GM19452 (cell line): Measurements from ENCODE around the gene GUK1.
"Not testable (repeated sequence)": the region's sequence is repeated elsewhere in the genome, so short reads cannot be mapped to it uniquely, and the experiment has no call there.

Experiments
- ATAC-seq: cut with Tn5 transposase; IDR thresholded peaks from one replicate; pipeline ENCODE4 v1.9.1; 2021; ENCODE audit not compliant: unreplicated experiment

The GUK1 gene

DNA sequence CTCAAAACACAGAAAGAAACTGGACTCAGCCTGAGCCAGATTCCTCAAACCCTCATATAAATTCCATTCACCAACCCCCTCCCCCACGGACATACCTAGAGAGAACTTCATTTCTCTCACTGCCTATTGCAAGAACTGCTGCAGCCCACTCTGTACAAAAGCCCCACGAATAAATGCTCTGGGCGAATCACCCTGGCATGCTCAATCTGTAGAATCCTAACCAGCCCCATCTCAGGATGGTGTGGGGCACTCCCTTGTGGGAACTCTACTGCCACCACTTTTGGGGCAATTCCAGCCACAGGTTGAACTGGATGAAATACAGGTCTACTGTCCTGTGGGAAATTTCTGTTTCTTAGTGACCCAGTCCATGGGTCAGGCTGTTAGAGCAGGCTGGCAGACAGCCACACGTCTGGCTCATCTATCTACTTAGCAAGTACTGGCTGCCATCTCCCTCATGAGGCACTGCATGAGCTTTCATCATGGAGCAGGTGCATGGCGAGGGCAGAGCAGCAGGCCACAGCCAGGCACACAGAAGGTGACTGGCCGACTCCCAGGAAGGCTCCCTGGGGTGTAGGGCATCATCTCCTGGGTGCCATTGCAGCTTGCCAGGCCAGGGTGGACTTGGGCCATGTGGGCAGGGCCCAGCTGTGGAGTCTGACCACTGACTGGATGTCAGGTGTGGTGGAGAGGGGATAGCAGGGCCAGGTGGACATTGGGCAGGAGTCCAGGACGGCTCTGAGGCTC, 35.4 kb upstream of the GUK1 start:
- no peak for ATAC-seq

DNA sequence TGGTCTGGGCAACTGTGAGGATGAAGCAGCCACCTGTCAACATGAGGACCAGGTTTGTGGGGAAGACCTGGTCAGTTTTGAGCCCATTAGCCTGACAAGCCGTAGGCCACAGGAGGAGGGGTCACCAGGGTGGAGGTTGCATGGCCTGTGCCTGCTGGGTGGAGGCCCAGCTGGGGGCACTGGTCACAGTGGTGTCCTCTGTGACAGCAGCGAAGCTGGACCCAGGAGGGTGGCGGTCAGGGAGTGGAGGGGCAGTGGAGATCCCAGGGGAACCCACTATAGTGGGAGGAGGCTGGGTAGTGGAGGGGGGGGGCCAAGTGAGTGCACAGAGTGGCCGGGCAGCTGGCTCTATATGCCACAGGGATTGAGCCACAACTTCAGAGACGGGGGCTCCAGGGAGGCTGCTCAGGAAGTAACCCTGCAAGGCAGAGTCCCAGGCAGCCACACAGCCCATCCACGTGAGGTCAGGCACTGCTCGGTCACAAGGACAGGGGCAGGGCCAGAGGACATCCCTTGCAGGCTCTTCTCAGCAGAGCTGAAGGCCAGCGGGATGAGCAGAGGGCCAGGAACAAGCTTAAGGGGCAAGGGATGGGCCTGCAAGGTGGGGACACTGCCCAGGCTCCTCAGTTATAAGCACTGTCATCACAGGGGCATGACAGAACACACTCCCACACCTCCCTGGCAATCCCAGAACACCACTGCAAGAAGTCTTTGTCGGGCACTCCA, 34.6 kb upstream of the GUK1 start:
- no peak for ATAC-seq

DNA sequence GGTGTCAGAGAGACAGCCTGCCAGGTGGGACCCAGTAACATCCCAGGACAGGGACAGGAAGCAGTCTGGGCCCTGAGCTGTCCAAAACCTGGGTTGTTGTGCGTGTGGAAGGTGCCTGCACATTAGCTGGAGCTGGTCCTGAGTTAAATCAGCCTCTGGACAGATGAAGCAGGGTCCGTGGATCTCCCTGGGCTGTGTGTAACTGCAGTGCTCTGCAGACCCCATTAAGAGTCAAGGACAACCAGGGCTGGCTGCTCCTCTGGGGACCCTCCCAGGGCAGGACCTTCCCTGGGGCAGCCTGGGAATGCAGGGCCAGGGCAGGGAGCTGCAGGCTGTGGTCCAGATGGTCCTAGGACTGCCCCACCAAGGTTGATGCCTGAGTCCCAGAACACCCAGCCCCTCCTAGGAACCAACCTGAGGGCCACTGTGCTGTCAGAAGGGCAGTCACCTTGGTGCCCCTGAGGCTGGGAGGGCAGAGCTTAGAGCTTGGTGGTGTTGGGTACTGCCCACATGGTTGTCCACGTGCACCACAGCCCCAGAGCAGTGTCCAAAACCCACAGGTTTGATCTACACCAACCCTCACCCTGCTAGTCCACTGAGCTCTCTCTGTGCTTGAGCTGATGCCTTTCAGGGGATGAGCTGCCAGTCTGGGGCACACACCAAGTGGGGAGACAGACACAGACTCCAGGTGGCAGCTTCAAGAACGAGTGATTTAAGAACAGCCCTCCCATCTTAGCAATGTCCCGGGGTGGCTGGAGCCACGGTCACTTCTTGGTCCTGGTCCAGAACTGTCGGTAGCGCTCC, 33.9 kb upstream of the GUK1 start:
- no peak for ATAC-seq

- ATAC-seq: no peak
Observed at GRCh38 chr1:228106800-228107054, 33.4 kb upstream of the GUK1 start.

- ATAC-seq: no peak
Observed at GRCh38 chr1:228107636-228108035, 32.4 kb upstream of the GUK1 start.

GRCh38 chr1:228108055-228108690, 31.9 kb upstream of the GUK1 start:
- no peak for ATAC-seq

- ATAC-seq: no peak
Observed at GRCh38 chr1:228108742-228109072, 31.4 kb upstream of the GUK1 start.

DNA sequence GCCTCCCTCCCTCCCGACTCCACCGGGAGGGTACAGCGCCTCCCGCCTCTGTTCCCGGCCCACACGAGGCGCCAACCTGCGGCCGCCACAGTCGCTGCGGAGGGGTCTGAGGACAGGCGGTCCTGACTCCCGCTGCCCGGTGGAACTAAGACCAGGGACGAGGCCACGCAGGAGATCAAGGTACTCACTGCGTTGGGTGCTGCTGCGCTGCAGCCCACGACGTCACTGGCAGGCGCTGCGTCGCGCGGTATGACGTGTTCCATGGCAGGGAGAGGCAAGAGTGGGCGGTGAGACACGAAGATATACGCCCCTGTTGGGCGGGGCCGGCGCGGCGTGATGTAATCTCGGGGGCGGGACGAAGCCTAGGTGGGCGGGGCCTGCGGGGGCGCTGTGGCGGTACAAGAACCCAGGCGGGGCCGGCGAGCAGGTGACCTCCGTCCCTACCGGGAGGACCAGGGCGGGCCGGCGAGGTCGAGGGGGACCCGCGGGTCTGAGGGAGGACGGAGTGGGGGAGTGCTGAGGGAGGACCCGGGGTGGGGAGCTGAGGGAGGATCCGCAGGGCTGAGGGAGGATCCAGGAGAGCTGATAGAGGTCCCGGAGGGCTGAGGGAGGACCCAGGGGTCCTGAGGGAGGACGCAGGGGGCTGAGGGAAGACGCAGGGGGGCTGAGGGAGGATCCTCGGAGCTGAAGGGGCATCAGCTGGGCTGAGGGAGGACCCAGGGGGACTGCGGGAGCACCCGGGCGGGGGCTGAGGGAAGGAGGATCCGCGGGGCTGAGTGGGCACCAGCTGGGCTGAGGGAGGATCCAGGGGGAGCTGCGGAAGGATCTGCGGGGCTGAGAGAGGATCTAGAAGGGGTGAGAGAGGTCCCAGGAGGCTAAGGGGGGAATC, 30.8 kb upstream of the GUK1 start, which contains the start of gene MRPL55:
Gene MRPL55 (minus strand): TSS at position 227 of the 889 bp plus-strand sequence. CDS start 1,039 bp downstream, outside the sequence.
- ATAC-seq: peak; percentile 91

DNA sequence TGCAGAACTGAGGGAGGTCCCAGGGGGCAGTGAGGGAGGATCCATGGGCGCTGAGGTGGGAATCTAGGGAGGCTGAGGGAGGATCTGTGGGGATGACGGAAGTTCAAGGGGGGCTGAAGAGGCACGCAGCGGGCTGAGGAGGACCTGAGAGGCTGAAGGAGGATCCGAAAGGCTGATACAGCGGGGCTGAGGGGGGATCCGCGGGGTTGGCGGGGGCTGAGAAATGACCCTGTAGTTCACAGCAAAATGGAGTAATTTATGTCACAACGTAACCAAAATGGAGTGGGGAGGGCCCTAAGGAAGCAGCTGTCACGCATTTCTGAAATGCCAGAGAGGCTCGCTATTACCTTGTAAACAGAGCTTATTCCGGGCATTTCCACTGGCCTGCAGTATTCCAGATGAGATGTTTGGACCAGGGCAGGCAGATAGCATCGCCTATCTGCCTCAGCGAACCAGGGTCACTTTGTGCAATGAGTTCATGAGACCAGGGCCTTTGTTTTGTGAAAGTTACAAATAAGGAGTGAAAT, 30.1 kb upstream of the GUK1 start:
- ATAC-seq: no peak

- no peak for ATAC-seq
Observed at GRCh38 chr1:228110556-228110955, 29.5 kb upstream of the GUK1 start.

DNA sequence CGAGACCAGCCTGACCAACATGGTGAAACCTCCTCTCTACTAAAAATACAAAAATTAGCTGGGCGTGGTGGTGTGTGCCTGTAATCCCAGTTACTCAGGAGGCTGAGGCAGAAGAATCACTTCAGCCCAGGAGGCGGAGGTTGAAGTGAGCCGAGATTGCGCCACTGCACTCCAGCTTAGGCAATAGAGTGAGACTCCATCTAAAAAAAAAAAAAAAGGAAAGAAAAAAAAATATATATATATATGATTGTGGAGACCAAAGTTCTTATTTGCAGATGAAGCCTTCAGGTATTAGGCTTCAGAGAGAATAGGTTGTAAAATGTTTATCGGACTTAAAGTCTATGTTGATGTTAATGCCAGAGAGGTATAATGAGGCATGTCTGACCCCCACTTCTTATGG, 28.8 kb upstream of the GUK1 start:
- ATAC-seq: not testable (repeated sequence)

- no peak for ATAC-seq
Observed at GRCh38 chr1:228112167-228112566, 27.9 kb upstream of the GUK1 start.

DNA sequence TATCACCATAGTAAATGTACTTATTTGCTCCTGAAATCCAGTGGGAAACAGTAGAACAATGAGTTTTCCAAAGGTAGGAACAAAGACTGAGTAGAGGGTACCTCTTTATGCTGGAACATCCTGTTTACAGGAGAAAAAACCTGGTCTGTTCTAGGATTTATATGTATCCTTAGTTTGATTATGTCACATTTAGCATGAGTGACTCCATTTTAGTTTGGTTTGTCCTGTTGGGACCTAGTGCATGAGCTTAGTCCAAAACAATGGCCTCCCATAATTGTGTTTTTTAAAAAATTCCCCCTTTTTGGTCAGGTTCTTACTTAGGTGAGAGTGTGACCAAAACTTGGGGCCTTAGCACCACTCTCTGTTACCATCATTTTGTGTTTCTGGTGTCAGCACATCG, 27.5 kb upstream of the GUK1 start:
- no peak for ATAC-seq

DNA sequence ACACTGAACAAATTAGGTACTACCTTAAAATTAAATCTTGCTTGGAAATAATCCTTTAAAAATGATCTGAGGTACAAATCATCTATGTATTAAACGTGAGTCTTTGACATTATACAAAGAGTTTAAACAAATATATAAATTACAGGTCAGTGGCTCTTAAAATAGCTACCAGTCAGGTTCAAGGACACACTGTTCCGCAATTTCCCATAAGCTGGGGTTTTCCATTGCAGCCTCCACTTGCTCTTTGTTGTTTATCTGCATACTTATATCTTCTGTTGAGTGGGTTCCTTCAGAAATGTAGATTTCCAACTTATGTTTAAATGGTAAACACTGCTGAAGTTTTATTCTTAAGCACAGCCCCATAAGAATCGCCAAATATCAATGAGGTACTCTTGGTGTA, 25.3 kb upstream of the GUK1 start:
- ATAC-seq: no peak

- ATAC-seq: no peak
Observed at GRCh38 chr1:228117335-228117734, 22.7 kb upstream of the GUK1 start.

DNA sequence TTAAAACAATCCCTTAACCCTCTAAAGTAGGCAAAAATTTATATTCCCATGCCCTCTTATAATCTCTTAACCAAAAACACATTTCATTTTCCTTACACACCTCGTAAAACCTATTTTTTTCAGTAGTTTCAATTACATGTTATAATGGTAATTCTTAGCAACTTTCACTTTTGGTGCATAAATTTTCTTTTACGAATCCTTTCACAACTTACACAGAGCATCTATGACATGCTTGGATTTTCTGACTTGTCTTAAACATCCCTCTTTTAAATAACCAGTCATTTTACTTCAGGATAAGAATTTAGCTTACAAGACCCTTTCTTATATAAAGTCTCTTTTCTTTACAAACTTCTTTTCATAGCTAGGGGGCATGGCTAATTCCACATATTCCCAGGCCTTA, 22.0 kb upstream of the GUK1 start:
- ATAC-seq: no peak

DNA sequence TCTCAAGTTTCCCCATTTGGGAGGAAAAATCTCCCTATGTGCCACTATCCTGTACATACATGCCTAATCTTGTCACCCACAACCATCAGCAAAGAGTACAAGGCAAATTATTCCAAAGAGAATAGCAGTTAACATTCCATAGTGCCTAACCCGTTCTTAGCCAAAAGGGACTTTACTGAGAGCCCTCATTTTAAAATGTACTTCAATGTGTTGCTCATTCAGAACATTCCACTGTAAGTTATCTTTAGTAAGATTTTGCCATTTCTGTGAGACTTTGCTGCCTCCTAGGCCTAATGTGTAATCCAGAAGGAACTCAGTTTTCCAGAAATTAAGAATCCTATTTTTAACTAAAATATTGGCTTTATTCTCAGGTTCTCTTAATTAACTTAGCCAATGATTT, 19.7 kb upstream of the GUK1 start:
- no peak for ATAC-seq

DNA sequence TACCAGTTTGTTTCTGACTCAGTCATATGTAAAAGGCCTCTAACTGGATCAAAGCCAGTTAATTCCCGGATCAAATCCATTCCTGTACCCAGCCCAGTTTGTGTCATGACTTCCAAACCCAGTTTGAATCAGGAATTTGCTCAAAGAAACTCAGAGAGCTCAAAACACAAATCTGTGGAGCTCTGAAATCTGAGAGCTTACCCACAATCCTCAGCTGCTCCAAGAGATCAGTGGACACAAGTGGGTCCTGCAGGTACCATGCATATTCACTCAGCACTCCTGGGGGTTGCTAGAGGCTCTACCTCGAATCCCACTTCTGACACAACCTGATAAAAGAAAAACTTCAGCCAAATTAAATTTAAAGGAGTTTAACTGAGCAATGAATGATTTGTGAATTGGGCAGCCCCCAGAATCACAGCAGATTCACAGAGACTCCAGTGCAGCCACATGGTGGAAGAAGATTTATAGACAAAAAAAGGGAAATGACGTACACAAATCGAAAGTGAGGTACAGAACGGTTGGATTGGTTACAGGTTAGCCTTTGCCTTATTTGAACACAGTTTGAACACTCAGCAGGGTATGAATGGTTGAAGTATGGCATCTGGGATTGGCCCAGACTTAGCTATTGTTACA, 19.1 kb upstream of the GUK1 start:
- no peak for ATAC-seq

- ATAC-seq: no peak
Observed at GRCh38 chr1:228122921-228123441, 17.1 kb upstream of the GUK1 start.

- no peak for ATAC-seq
Observed at GRCh38 chr1:228123505-228123904, 16.6 kb upstream of the GUK1 start.
